ENCODE results near the gene LCN6.
"Not testable (repeated sequence)": the region's sequence is repeated elsewhere in the genome, so short reads cannot be mapped to it uniquely, and the experiment has no call there.

The LCN6 gene

GRCh38 chr9:136782452-136782851 lies 34.1 kb upstream of the LCN6 start:
- DNase-seq = no peak

DNA sequence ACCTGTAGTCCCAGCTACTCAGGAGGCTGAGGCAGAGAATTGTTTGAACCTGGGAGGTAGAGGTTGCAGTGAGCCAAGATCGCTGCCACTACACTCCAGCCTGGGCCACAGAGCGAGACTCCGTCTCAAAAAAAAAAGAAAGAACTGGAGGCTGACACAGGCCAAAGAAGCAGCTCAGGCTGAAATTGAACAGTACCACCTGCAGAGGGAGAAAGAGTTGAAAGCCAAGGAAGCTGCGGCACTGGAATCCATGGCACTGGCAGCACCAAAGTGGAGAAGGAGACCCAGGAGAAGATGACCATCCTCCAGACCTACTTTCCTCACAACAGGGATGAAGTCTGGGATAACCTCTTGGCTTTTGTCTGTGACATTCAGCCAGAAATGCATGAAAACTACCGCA lies 31.5 kb upstream of the LCN6 start:
- DNase-seq = no peak

DNA sequence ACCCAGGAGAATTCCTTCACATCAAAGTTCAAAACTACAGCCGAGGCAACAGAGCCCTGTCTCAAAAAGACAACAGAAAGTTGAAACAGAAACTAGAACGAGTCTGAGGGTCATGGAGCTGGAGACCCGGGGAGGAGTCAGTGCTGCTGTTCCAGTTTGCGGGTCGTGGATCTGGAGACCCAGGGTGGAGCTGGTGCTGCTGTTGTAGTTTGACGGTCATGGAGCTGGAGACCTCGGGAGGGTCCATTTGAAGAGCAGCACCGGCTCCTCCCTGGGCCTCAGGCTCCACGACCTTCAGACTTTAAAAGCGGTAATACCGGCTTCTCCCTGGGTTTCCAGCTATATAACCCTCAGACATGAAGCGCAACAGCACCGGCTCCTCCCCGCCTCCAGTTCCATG lies 29.0 kb upstream of the LCN6 start:
- DNase-seq = no peak

DNA sequence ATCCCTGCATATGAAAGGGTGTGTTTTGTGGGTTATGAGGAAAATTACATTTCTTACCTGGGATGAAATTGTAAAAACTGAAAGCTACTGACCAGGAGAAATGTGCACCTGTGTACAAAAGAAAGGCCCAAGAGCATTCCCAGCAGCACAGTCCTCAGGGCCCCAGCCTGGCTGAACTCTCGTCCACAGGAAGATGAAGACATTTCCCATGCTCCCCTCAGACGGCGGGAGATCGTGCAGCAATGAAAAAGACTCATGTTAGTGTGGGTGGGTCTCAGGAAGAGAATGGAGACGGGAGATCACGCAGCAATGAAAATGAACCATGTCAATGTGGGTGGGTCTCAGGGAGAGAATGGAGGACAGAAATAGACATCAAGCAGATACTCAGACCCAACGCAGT lies 28.6 kb upstream of the LCN6 start:
- no peak for DNase-seq

DNA sequence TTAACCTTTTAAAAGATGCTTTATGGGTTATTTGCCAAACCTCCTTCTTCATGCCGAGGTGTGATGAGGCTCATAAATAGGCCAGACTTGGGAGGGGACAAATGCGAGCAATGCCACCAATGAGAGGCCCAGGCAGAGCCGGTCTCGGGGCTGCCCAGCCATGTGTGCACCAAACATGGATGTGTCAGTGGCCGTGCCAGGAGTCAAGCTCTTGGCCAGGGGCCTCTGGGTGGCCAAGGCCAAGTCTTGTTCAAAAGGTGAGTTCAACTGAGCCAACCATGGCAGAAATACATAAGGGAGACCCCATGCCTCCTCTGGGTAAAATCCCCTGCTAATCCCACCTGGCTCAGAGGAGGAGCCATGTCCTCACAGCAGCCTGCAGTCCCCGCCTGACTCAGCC lies 26.9 kb upstream of the LCN6 start:
- no peak for DNase-seq

- no peak for DNase-seq
Observed at GRCh38 chr9:136774416-136775045, 26.2 kb upstream of the LCN6 start.

DNA sequence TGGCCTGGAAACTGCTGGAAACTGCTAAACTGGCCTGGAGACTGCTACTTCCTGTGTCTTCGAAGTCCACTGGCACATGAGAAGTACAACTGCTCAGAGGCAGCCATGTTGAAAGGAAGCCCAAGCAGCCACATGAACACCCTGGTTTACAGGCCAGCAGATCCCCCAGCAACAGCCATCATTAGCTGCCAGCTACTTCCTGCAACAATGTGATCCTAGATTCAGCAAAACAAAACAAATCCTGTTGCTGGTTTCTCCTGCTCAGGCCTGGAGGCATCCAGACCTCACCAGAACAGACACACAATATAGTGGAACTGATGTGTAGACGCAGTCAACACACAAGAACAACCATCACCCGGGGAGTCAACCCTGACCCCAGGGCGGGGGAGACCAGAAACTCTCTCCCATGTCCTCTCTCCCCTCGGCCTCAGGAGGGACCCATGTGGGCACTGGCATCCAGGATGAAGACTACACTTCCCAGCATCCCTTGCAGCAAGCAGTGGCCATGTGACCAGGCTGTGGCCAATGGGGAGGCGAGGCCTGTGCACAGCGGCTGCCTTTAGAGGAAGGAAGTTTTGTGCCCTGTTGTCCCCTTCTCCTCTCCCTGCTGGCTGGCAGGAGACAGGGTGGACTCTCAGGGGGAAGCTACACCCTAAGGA lies 25.2 kb upstream of the LCN6 start:
- no peak for DNase-seq

DNA sequence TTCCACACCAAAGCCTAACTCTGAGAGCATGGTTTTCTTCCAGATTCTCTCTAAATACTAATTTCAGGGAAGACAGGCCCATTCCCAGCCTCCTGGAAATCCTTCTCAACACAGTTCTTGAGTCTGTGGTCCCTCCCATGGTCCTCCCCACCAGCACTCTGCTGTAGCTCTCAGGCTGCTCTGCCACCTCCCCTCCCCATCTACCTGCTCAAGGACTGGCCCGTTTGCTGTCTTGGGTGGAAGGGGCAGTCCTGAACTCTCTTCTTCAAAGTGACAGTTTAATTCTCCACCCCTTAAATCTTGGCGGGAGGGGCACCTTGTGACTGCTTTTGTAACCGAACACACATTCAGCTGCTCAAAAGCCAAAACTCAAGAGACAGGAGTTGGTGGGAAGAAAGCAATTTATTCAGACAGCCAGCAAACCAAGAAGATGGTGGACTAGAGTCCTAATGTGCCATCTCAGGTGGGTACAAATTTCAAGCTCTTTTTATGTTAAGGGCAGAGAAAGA lies 23.6 kb upstream of the LCN6 start:
- no peak for DNase-seq

DNA sequence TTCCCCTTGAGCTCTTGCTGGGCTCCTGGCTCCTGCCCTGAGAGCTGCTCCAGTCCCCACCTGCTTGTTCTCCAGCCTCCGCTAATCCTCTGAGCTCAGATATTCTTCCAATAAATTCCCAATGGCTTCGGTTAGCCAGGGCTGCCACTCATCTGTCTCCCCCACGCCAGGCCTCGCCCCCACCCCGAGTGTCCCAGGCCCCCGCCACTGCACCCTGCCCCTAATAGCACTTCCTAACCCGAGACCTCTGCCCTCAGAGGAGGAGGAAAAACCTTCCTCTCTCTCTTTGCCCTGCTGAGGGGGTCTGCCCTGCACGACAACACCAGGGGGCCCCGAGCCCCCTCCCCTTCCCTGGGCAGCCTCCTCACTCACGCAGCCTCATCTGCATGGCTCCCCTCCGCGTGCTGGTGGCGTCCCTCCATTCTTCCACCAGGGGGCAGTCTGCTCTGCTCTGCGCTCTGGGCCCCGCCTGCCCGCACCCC lies 21.4 kb upstream of the LCN6 start:
- DNase-seq = peak; percentile 29

DNA sequence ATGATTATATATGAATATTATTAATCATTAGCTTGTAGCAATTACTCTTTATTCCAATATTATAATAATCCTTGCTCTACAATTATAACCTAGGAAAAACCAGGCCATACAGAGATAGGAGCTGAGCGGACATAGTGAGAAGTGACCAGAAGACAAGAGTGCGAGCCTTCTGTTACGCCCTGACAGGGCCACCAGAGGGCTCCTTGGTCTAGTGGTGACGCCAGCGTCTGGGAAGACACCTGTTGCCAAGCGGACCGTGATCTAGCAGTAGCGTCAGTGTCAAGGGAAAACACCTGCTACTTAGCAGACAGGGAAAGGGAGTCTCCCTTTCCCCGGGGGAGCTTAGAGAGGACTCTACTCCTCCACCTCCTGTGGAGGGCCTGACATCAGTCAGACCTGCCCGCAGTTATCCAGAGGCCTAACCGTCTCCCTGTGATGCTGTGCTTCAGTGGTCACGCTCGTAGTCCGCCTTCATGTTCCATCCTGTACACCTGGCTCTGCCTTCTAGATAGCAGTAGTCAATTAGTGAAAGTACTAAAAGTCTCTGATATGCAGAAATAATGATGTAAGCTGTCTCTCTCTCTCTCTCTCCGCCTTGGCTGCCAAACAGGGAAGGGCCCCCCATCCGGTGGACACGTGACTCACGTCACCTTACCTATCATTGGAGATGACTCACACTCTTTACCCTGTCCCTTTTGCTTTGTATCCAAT lies 18.2 kb upstream of the LCN6 start:
- peak; percentile 63 for DNase-seq

- DNase-seq = not testable (repeated sequence)
Observed at GRCh38 chr9:136765745-136766409, 17.6 kb upstream of the LCN6 start.

- DNase-seq = no peak
Observed at GRCh38 chr9:136765041-136765440, 16.7 kb upstream of the LCN6 start.

- no peak for DNase-seq
Observed at GRCh38 chr9:136764301-136764891, 16.1 kb upstream of the LCN6 start, which contains the start of gene LCN15. TSS of gene LCN15 (minus strand) at chr9:136764518. CDS start at chr9:136764488, 30 bp downstream.

DNA sequence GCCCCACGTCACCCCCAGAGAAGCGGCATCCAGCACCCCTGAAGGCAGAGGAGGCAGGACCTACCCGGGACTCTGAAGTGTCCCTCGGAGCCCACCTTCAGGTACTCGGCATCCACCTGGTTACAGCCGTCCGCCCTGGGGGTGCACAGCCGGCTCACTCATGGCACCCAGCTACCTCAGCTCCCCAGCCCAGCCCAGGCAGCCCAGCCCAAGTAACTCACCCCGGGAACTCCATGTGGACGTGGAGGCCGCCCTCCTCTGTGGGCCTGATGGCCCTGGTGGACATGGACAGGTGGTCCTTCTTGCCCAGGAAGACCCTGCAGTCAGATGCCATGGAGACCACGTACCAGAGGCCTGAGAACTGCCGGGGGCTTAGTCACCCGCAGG lies 15.3 kb upstream of the LCN6 start:
- DNase-seq = no peak

GRCh38 chr9:136762915-136763648 lies 14.8 kb upstream of the LCN6 start:
- DNase-seq = no peak

DNA sequence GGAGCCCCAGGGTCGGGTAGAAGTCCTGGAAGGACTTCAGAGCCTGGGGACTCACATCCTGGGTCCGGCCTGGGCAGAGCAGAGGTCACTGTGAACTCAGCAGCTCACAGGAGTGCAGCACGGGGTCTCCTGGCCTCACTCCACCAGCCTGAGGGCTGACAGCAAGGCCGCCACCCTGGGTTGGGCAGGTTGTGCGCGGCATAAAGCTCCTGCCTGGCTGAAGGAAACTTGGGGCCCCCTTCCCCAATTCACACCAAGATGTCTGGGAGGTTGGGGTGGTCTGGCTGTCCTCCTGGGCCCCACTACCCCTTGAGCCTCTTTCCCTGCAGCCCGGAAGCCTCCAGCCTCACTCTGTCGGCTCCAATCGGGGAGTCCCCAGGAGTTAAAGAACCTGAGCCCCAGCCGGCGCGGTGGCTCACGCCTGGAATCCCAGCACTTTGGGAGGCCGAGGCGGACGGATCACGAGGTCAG lies 13.9 kb upstream of the LCN6 start:
- DNase-seq = no peak

- no peak for DNase-seq
Observed at GRCh38 chr9:136761545-136761981, 13.2 kb upstream of the LCN6 start.

DNA sequence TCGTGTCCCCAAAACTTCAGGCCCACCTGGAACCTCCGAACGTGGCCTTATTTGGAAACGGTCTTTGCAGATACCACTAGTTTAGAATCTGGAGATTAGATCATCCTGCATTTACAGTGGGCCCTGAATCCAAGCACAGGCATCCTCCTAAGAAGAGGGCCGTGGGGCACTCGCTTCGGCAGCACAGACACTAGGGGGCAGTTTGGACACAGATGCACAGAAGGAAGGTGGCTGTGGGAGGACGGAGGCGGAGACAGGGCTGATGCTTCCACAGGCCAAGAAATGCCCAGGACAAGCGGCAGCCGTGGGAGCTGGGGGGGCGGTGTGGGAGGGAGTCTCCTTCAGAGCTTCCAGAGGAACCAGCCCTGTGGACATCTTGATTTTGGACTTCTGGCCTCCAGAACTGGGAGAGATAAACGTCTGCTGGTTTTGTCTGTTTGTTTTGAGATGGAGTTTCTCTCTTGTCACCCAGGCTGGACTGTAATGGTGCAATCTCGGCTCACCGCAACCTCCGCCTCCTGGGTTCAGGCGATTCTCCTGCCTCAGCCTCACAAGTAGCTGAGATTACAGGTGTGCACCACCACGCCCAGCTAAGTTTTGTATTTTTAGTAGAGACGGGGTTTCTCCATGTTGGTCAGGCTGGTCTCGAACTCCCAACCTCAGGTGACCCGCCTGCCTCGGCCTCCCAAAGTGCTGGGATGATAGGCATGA lies 12.7 kb upstream of the LCN6 start:
- not testable (repeated sequence) for DNase-seq

DNA sequence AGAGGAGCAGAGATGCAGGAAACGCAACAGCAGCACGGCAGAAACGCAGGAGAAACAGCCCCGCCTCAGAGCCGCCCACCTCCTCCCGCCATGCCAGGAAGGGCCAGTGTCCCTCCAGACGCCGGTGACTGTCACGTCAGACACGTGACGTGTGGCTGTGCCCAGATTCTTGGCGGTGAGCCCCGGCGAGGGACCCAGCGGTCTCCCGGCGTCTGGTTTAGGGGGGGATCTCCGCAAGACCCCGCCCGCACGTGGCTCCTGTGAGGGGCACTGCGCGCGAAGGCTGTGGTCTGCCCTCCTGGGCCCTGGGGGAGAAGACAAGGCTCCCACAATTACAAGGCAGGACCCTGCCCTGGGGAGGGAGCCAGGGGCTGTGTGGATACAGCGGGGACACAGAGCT lies 12.1 kb upstream of the LCN6 start:
- no peak for DNase-seq

DNA sequence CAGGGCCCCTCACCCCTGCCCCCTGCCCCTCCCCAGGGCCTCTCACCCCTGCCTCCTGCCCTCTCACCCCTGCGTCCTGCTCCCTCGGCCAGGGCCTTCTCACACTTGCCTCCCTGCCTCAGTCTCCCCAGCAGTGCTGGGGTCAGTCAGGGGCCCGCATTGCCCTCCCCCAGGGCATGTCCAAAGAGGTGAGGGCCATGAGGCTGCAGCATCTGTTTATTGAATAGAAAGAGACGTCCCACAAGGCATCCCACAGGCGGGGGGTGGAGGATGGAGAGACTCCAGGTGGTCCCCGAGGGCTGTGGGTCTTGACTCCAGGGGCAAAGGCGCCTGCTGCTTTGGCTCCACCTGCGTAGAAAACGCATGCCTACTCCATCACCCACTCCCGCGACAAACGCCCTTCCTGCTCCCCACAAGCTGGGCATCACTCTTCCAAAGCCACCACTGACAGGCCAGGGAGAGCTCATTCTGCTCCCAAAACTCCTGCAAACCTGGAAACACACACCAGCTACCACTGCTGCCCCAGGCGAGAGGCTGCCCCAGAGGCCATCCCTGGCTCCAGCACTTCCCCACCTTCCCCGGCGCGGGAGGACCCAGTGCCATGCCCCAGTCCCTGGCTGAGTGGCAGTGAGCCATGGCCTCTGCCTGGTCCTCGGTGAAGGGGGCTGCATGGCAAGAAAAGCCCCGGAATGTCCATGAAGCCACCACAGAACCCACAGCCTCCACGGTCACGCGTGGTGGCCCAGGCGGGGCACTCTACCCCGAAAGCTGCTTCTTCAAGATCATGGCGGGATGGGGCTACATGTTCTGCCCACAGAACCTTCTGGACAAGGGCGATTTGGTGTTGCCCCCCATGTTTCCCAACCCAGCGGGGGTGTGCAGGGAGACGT lies 11.4 kb upstream of the LCN6 start:
- DNase-seq = no peak
